Measurements from ENCODE around the gene TMEM182. TPM values are rescaled to one million over a fixed set of nuclear protein-coding genes. Genes with fewer than 3 reads are reported as not detected.
A peak's percentile ranks its signal among the peaks of the same experiment; 100 is the strongest.

Gene TMEM182
- total RNA-seq, 4 donors from 2014 or later, result 6.1 to 15.2 (median 8.0) TPM

- intact Hi-C loops (cut with DNase I; ENCODE audit: low total_unique reads) (no loop called here), in situ Hi-C loops (cut with MboI; ENCODE audit: low sequenced_read_pairs in 4 of 4) (loop anchor here in 3 of 4 donors (5.0 to 10.0 kb wide), 3 partner anchors 46 to 51 kb away; no protein-coding TSS in a partner anchor)
- Histone ChIP-seq H3K27me3 (no peaks in the 10 kb centered on the region), H3K27ac (peak overlapping the region; percentile 72 to 86 (median 79)), H3K9me3 (no peaks in the 10 kb centered on the region), H3K4me3 (no peak overlapping the region), H3K4me1 (peaks cover 42 to 56% of the 10 kb centered on the region in 2 donors), H3K36me3 (peaks cover 0 to 2% of the 10 kb centered on the region in 2 donors)
- no peak for DNase-seq
- ATAC-seq, result no peak
- no peak for TF ChIP-seq CTCF (IDR thresholded peaks at IDR 0.05 in 4 of 5, conservative IDR thresholded peaks at IDR 0.05 in 1 of 5)
- TF ChIP-seq POLR2A (IDR thresholded peaks at IDR 0.05), result no peak
Measured at GRCh38 chr2:102803041-102803896, 41.4 kb downstream of the TMEM182 start.

DNA sequence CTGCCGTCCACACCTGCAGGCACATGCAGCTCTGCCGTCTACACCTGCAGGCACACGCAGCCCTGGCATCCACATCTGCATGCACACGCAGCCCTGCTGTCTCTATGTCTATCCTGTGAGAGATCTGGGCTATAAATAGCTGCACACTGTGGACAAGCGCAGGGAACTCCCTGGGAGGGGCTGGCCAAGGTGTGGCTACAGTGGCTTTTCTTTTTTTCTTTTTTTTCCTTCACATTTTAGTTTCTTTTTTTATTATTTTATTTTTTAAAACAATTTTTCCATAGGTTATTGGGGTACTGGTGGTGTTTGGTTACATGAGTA, 42.0 kb downstream of the TMEM182 start:
- ATAC-seq, result peak; percentile 76 to 78

GRCh38 chr2:102806250-102806837, 44.5 kb downstream of the TMEM182 start:
- Histone ChIP-seq H3K27ac (peak overlapping the region; percentile 55 to 86 (median 78)), H3K4me3 (no peak overlapping the region), H3K4me1 (peaks cover 56 to 71% of the 10 kb centered on the region in 2 donors), H3K9me3 (no peaks in the 10 kb centered on the region), H3K27me3 (no peaks in the 10 kb centered on the region), H3K36me3 (no peaks in the 10 kb centered on the region)
- in situ Hi-C loops (cut with MboI; ENCODE audit: low sequenced_read_pairs in 4 of 4) (loop anchor here in 1 of 4 donors (10.0 kb wide), 1 partner anchor 52 kb away; no protein-coding TSS in a partner anchor), intact Hi-C loops (cut with DNase I; ENCODE audit: low total_unique reads) (loop anchor here (1.0 to 2.0 kb wide), 2 partner anchors 18 to 53 kb away; no protein-coding TSS in a partner anchor)
- DNase-seq, result peak; percentile 80 to 90
- peak; percentile 87 to 91 for ATAC-seq
- TF ChIP-seq CTCF (IDR thresholded peaks at IDR 0.05 in 4 of 5, conservative IDR thresholded peaks at IDR 0.05 in 1 of 5) (peak; percentile 81 to 88 (median 85)), POLR2A (IDR thresholded peaks at IDR 0.05) (no peak)

More for the DNA sequence above, 42.0 kb downstream of the TMEM182 start:
- Histone ChIP-seq H3K9me3 (no peaks in the 10 kb centered on the region), H3K27ac (peak overlapping the region; percentile 72 to 86 (median 79)), H3K27me3 (no peaks in the 10 kb centered on the region), H3K4me1 (peaks cover 46 to 61% of the 10 kb centered on the region in 2 donors), H3K4me3 (no peak overlapping the region), H3K36me3 (no peaks in the 10 kb centered on the region)
- peak; percentile 43 to 67 for DNase-seq
- intact Hi-C loops (cut with DNase I; ENCODE audit: low total_unique reads), result no loop called here
- in situ Hi-C loops (cut with MboI; ENCODE audit: low sequenced_read_pairs in 4 of 4), result loop anchor here in 3 of 4 donors (5.0 to 10.0 kb wide), 3 partner anchors 47 to 52 kb away; no protein-coding TSS in a partner anchor
- TF ChIP-seq POLR2A (IDR thresholded peaks at IDR 0.05) (no peak), CTCF (IDR thresholded peaks at IDR 0.05 in 4 of 5, conservative IDR thresholded peaks at IDR 0.05 in 1 of 5) (no peak)

DNA sequence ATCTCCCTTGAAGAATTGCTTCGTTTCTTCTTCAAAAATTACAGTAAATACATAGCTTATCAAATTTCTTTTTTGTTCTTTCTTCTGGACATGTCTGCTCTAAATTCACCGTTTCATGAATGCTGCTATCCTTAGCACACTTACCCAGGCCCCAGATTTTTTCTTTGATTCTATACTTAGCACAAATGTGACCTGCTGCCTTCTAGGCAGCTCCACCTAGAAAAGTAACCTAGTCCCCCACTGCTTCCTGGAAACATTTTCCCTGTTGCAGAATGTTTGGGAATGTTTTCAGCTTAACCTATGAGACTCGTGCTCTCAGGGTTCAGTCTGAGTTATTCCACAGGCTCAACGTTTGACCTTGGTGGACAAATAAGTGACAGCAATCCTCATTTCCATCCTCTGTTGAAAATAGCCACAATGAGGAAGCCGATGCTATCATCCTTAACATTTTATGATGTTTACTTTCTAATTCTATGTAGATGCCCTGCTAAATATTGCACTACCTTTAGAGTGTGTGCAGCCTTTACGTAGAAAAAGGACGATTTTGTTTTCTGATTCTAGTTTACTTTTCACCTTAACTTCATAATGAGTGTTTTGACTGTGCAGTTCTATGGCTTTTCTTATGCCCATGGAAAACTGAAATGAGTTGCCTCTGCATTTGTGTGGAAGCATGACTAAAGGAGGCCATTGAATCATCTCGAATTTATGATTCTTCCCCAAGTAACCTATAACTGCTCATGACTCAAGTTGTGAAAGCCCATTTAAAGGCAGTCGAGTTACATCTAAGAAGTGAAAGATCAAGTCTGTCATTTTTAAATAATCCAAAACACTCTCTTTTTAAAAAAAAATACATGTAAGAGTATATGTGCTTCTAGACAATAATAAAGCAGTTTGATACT, 47.7 kb downstream of the TMEM182 start:
- peak overlapping the region; percentile 65 to 86 (median 78) for H3K27ac ChIP-seq
- H3K4me3 ChIP-seq, result no peak overlapping the region
- peaks cover 43 to 62% of the 10 kb centered on the region in 2 donors for H3K4me1 ChIP-seq
- H3K27me3 ChIP-seq, result no peaks in the 10 kb centered on the region
- intact Hi-C loops (cut with DNase I; ENCODE audit: low total_unique reads) (no loop called here), in situ Hi-C loops (cut with MboI; ENCODE audit: low sequenced_read_pairs in 4 of 4) (loop anchor here in 2 of 4 donors (10.0 kb wide), 1 partner anchor 55 kb away; no protein-coding TSS in a partner anchor)
- no peaks in the 10 kb centered on the region for H3K36me3 ChIP-seq
- no peak for DNase-seq
- TF ChIP-seq CTCF (IDR thresholded peaks at IDR 0.05 in 4 of 5, conservative IDR thresholded peaks at IDR 0.05 in 1 of 5), result no peak
- TF ChIP-seq POLR2A (IDR thresholded peaks at IDR 0.05), result no peak
- H3K9me3 ChIP-seq, result no peaks in the 10 kb centered on the region
- peak; percentile 27 to 45 for ATAC-seq

Data from gastrocnemius medialis (tissue), 4 donors.